Measurements from ENCODE around the gene LRRC27. TPM values are rescaled to one million over a fixed set of nuclear protein-coding genes. Genes with fewer than 3 reads are reported as not detected.

Gene LRRC27
- polyA plus RNA-seq, 3 donors, result 3.6 to 12.8 (median 3.6) TPM

- Histone ChIP-seq H3K79me2 (ENCODE audit: insufficient read depth, low read length) (peaks cover 6% of the 10 kb centered on the region), H3K27me3 (ENCODE audit: control insufficient read depth in 2 of 2, insufficient read depth in 2 of 2, low read length in 2 of 2) (peaks cover 4 to 20% of the 10 kb centered on the region in 2 donors), H3K4me3 (replicated peaks in 1 of 3; ENCODE audit: low read depth in 2 of 3, low read length in 3 of 3) (no peak overlapping the region), H2AFZ (ENCODE audit: insufficient read depth, low read depth, low read length, poor library complexity, severe bottlenecking) (no peak overlapping the region), H3K4me2 (replicated peaks; ENCODE audit: extremely low read depth, low read length, poor library complexity, severe bottlenecking) (no peak overlapping the region), H3K4me1 (ENCODE audit: control insufficient read depth in 1 of 2, insufficient read depth in 2 of 2, low read length in 2 of 2) (peaks cover 14 to 20% of the 10 kb centered on the region in 2 donors), H3K36me3 (replicated peaks in 1 of 2; ENCODE audit: control insufficient read depth in 1 of 2, insufficient read depth in 2 of 2, low read length in 2 of 2) (no peaks in the 10 kb centered on the region), H3K9me3 (replicated peaks in 1 of 2; ENCODE audit: control insufficient read depth in 1 of 2, insufficient read depth in 1 of 2, low read length in 2 of 2) (peaks cover 0 to 7% of the 10 kb centered on the region in 2 donors), H3K27ac (ENCODE audit: low read depth in 1 of 2, low read length in 2 of 2) (no peak overlapping the region), H4K20me1 (ENCODE audit: insufficient read depth, low read length) (peaks cover 8% of the 10 kb centered on the region), H3K9ac (ENCODE audit: insufficient read depth, low read length, poor library complexity, severe bottlenecking) (no peak overlapping the region)
- DNase-seq, result no peak
- peaks cover 1 to 2% of the 10 kb centered on the region in 2 donors for H3K36me3 Mint-ChIP-seq
- 93% methylated on average over 17 of the region's 18 CpGs for WGBS (ENCODE audit: insufficient coverage)
- H3K4me3 Mint-ChIP-seq, result no peak overlapping the region
- peaks cover 0 to 9% (median 5%) of the 10 kb centered on the region in 7 donors for H3K9me3 Mint-ChIP-seq
- no peak overlapping the region for H3K27ac Mint-ChIP-seq
- peaks cover 14 to 23% (median 21%) of the 10 kb centered on the region in 3 donors for H3K27me3 Mint-ChIP-seq (ENCODE audit: low read depth in 3 of 3)
- TF ChIP-seq, protein P1, sequence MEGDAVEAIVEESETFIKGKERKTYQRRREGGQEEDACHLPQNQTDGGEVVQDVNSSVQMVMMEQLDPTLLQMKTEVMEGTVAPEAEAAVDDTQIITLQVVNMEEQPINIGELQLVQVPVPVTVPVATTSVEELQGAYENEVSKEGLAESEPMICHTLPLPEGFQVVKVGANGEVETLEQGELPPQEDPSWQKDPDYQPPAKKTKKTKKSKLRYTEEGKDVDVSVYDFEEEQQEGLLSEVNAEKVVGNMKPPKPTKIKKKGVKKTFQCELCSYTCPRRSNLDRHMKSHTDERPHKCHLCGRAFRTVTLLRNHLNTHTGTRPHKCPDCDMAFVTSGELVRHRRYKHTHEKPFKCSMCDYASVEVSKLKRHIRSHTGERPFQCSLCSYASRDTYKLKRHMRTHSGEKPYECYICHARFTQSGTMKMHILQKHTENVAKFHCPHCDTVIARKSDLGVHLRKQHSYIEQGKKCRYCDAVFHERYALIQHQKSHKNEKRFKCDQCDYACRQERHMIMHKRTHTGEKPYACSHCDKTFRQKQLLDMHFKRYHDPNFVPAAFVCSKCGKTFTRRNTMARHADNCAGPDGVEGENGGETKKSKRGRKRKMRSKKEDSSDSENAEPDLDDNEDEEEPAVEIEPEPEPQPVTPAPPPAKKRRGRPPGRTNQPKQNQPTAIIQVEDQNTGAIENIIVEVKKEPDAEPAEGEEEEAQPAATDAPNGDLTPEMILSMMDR (IDR thresholded peaks at IDR 0.05), result no peak
- H3K4me1 Mint-ChIP-seq, result peaks cover 12% of the 10 kb centered on the region
- intact Hi-C loops (cut with micrococcal nuclease), result loop anchor here in 1 of 2 donors (5.0 kb wide), 1 partner anchor 226 kb away; the partner anchor contains the start of gene INPP5A
These were observed 20.6 kb upstream of the LRRC27 start for GRCh38 chr10:132311338-132311939.

GRCh38 chr10:132313305-132313704 is 18.7 kb upstream of the LRRC27 start:
- Mint-ChIP-seq H3K9me3 (peaks cover 0 to 6% (median 4%) of the 10 kb centered on the region in 7 donors), H3K27me3 (ENCODE audit: low read depth in 3 of 3) (peaks cover 8 to 16% (median 15%) of the 10 kb centered on the region in 3 donors), H3K36me3 (peaks cover 0 to 2% of the 10 kb centered on the region in 2 donors), H3K27ac (peak overlapping the region in 1 of 7 donors; percentile 1), H3K4me1 (peaks cover 6% of the 10 kb centered on the region), H3K4me3 (no peak overlapping the region)
- Histone ChIP-seq H3K9me3 (replicated peaks in 1 of 2; ENCODE audit: control insufficient read depth in 1 of 2, insufficient read depth in 1 of 2, low read length in 2 of 2) (peaks cover 0 to 7% of the 10 kb centered on the region in 2 donors), H2AFZ (ENCODE audit: insufficient read depth, low read depth, low read length, poor library complexity, severe bottlenecking) (no peak overlapping the region), H4K20me1 (ENCODE audit: insufficient read depth, low read length) (no peaks in the 10 kb centered on the region), H3K27ac (ENCODE audit: low read depth in 1 of 2, low read length in 2 of 2) (no peak overlapping the region), H3K4me3 (replicated peaks in 1 of 3; ENCODE audit: low read depth in 2 of 3, low read length in 3 of 3) (no peak overlapping the region), H3K4me2 (replicated peaks; ENCODE audit: extremely low read depth, low read length, poor library complexity, severe bottlenecking) (no peak overlapping the region), H3K79me2 (ENCODE audit: insufficient read depth, low read length) (no peaks in the 10 kb centered on the region), H3K9ac (ENCODE audit: insufficient read depth, low read length, poor library complexity, severe bottlenecking) (no peak overlapping the region), H3K27me3 (ENCODE audit: control insufficient read depth in 2 of 2, insufficient read depth in 2 of 2, low read length in 2 of 2) (peaks cover 0 to 13% of the 10 kb centered on the region in 2 donors), H3K36me3 (replicated peaks in 1 of 2; ENCODE audit: control insufficient read depth in 1 of 2, insufficient read depth in 2 of 2, low read length in 2 of 2) (no peaks in the 10 kb centered on the region), H3K4me1 (ENCODE audit: control insufficient read depth in 1 of 2, insufficient read depth in 2 of 2, low read length in 2 of 2) (peaks cover 8 to 9% of the 10 kb centered on the region in 2 donors)
- 96% methylated on average over 12 of the region's 12 CpGs for WGBS (ENCODE audit: insufficient coverage)
- no peak for DNase-seq
- TF ChIP-seq, protein P1 (IDR thresholded peaks at IDR 0.05), result no peak
- intact Hi-C loops (cut with micrococcal nuclease), result loop anchor here in 1 of 2 donors (5.0 kb wide), 1 partner anchor 224 kb away; the partner anchor contains the start of gene INPP5A
